IMR-90 (cell line): ENCODE measurements around the gene OR8K1.

Experiments
- MAZ ChIP-seq: IDR thresholded peaks from 2 replicates; pipeline ENCODE4 v1.6.1; 2012; ENCODE audit warnings: low read depth, mild to moderate bottlenecking, low read length, improper control_type of control experiment, moderate library complexity, borderline replicate concordance
- RAD21 ChIP-seq: IDR thresholded peaks from 2 replicates; pipeline ENCODE4 v1.6.1; 2012; ENCODE audit warnings: low read length, improper control_type of control experiment
- SMC3 ChIP-seq: fragments of 150-350 bp; IDR thresholded peaks from 2 replicates; pipeline ENCODE4 v1.6.1; 2016; ENCODE audit warnings: low read depth, mild to moderate bottlenecking, antibody characterized with exemption, low read length, moderate library complexity
- TF ChIP-seq, protein P1 (sequence below): conservative IDR thresholded peaks from 2 replicates; pipeline ENCODE4 v1.5.1; 2012; ENCODE audit warnings: mild to moderate bottlenecking, low read depth, low read length, improper control_type of control experiment
- TF ChIP-seq, protein P2 (sequence below): fragments of 150-350 bp; IDR thresholded peaks from 2 replicates; pipeline ENCODE4 v1.6.1; 2017; ENCODE audit warnings: mild to moderate bottlenecking, antibody characterized with exemption, low read length, low read depth

DNA sequence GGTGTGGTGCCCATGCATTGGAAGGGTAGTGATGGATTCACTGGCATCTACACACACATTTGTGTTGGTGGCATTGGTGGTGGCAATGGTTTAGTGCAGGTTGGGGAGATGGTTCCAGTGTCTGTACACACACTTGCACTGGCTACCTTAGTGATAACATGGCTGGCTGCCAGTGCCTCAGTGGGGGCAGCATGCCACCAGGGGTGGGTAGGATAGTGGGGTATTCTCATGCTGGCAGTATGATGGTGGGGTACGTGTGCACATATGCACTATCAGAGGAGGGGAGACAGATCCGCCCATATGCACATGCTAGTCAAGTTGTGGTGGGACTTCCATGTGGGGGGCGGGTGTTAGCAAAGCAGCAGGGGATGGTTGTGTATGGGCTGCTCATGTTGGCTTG is 38.0 kb upstream of the OR8K1 start:
- TF ChIP-seq, protein P1, sequence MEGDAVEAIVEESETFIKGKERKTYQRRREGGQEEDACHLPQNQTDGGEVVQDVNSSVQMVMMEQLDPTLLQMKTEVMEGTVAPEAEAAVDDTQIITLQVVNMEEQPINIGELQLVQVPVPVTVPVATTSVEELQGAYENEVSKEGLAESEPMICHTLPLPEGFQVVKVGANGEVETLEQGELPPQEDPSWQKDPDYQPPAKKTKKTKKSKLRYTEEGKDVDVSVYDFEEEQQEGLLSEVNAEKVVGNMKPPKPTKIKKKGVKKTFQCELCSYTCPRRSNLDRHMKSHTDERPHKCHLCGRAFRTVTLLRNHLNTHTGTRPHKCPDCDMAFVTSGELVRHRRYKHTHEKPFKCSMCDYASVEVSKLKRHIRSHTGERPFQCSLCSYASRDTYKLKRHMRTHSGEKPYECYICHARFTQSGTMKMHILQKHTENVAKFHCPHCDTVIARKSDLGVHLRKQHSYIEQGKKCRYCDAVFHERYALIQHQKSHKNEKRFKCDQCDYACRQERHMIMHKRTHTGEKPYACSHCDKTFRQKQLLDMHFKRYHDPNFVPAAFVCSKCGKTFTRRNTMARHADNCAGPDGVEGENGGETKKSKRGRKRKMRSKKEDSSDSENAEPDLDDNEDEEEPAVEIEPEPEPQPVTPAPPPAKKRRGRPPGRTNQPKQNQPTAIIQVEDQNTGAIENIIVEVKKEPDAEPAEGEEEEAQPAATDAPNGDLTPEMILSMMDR, result no peak
- TF ChIP-seq SMC3 (no peak), RAD21 (no peak), MAZ (no peak)
- TF ChIP-seq, protein P2, sequence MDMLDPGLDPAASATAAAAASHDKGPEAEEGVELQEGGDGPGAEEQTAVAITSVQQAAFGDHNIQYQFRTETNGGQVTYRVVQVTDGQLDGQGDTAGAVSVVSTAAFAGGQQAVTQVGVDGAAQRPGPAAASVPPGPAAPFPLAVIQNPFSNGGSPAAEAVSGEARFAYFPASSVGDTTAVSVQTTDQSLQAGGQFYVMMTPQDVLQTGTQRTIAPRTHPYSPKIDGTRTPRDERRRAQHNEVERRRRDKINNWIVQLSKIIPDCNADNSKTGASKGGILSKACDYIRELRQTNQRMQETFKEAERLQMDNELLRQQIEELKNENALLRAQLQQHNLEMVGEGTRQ, result no peak
